Panc1 (cell line): ENCODE results near the gene NAPA.

ENCODE experiments used
- POLR2AphosphoS5 ChIP-seq: IDR thresholded peaks from 2 replicates; pipeline ENCODE4 v1.6.1; 2012; ENCODE audit warnings: mild to moderate bottlenecking, low read depth, low read length, moderate library complexity
- SIN3A ChIP-seq: IDR thresholded peaks from 2 replicates; pipeline ENCODE4 v1.6.1; 2012; ENCODE audit warnings: low read depth, mild to moderate bottlenecking, low read length, moderate library complexity, borderline replicate concordance; ENCODE audit not compliant: insufficient read depth
- TCF7L2 ChIP-seq: IDR thresholded peaks from 2 replicates; pipeline ENCODE4 v1.6.1; 2011; ENCODE audit warnings: mild to moderate bottlenecking, low read depth, low read length, inconsistent platforms
- TF ChIP-seq, protein P1 (sequence below): fragments of 450-650 bp; IDR thresholded peaks from 2 replicates; pipeline ENCODE4 v1.5.1; 2017; ENCODE audit warnings: mild to moderate bottlenecking
- TF ChIP-seq, protein P2 (sequence below), 2 experiments: IDR thresholded peaks; 2 replicates each; pipeline ENCODE4 v1.6.1; 2011 to 2012; ENCODE audit warnings: low read depth in 2 of 2, control low read depth in 1 of 2, low read length in 1 of 2, mild to moderate bottlenecking in 1 of 2, moderate library complexity in 1 of 2; ENCODE audit not compliant: insufficient read depth in 1 of 2

DNA sequence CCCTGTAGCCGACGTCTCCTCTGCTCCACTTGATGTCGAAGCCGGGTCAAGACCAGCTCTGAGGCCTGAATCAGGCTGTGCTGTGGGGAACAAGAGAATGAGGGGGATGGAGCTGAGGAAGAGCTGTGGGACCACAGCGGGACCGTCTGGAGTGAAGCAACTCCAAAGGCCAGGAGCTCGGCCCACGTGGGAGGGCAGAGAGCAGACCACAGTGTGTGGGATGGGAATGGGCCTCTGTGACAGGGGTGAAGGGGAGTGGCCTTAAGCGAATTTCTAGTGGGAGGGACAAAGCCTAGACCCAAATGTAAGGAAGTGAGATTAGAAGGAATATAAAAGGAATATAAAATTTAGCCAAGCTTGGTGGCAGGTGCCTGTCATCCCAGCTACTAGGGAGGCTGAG is 39.4 kb downstream of the NAPA start:
- TF ChIP-seq, protein P1, sequence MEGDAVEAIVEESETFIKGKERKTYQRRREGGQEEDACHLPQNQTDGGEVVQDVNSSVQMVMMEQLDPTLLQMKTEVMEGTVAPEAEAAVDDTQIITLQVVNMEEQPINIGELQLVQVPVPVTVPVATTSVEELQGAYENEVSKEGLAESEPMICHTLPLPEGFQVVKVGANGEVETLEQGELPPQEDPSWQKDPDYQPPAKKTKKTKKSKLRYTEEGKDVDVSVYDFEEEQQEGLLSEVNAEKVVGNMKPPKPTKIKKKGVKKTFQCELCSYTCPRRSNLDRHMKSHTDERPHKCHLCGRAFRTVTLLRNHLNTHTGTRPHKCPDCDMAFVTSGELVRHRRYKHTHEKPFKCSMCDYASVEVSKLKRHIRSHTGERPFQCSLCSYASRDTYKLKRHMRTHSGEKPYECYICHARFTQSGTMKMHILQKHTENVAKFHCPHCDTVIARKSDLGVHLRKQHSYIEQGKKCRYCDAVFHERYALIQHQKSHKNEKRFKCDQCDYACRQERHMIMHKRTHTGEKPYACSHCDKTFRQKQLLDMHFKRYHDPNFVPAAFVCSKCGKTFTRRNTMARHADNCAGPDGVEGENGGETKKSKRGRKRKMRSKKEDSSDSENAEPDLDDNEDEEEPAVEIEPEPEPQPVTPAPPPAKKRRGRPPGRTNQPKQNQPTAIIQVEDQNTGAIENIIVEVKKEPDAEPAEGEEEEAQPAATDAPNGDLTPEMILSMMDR: no peak
- TF ChIP-seq POLR2AphosphoS5 (no peak), SIN3A (no peak), TCF7L2 (no peak)
- TF ChIP-seq, protein P2, sequence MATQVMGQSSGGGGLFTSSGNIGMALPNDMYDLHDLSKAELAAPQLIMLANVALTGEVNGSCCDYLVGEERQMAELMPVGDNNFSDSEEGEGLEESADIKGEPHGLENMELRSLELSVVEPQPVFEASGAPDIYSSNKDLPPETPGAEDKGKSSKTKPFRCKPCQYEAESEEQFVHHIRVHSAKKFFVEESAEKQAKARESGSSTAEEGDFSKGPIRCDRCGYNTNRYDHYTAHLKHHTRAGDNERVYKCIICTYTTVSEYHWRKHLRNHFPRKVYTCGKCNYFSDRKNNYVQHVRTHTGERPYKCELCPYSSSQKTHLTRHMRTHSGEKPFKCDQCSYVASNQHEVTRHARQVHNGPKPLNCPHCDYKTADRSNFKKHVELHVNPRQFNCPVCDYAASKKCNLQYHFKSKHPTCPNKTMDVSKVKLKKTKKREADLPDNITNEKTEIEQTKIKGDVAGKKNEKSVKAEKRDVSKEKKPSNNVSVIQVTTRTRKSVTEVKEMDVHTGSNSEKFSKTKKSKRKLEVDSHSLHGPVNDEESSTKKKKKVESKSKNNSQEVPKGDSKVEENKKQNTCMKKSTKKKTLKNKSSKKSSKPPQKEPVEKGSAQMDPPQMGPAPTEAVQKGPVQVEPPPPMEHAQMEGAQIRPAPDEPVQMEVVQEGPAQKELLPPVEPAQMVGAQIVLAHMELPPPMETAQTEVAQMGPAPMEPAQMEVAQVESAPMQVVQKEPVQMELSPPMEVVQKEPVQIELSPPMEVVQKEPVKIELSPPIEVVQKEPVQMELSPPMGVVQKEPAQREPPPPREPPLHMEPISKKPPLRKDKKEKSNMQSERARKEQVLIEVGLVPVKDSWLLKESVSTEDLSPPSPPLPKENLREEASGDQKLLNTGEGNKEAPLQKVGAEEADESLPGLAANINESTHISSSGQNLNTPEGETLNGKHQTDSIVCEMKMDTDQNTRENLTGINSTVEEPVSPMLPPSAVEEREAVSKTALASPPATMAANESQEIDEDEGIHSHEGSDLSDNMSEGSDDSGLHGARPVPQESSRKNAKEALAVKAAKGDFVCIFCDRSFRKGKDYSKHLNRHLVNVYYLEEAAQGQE (IDR thresholded peaks at IDR 0.05; ENCODE audit: insufficient read depth in 1 of 2, low read depth in 2 of 2, low read length in 1 of 2): no peak
